GM18507 (cell line): ENCODE data around the gene CYTH3.
A peak's percentile ranks its signal among the peaks of the same experiment; 100 is the strongest.
"Not testable (repeated sequence)": the region's sequence is repeated elsewhere in the genome, so short reads cannot be mapped to it uniquely, and the experiment has no call there.

Source experiments
- DNase-seq: peaks from one replicate; pipeline ENCODE4 v3.0.0; 2011; ENCODE audit warnings: low read depth; ENCODE audit not compliant: insufficient read length; ENCODE audit errors: extremely low spot score
- FAIRE-seq: peaks from 2 replicates; lab custom pipeline; 2011; peaks lifted over from hg19 to GRCh38; lab: Jason Lieb, UNC

The CYTH3 gene

GRCh38 chr7:6161463-6162330 lies 110.7 kb downstream of the CYTH3 start:
- peak; percentile 54 for FAIRE-seq
- DNase-seq = no peak

GRCh38 chr7:6160191-6160623 lies 112.2 kb downstream of the CYTH3 start:
- FAIRE-seq (no peak), DNase-seq (no peak)

- FAIRE-seq = no peak
Observed at GRCh38 chr7:6159524-6160031, 112.8 kb downstream of the CYTH3 start.

GRCh38 chr7:6159097-6159483 lies 113.3 kb downstream of the CYTH3 start:
- FAIRE-seq = no peak
- DNase-seq = no peak

More at GRCh38 chr7:6159524-6160031, 112.8 kb downstream of the CYTH3 start:
- DNase-seq = no peak

GRCh38 chr7:6158424-6159096 lies 113.9 kb downstream of the CYTH3 start:
- no peak for DNase-seq
- FAIRE-seq = no peak

GRCh38 chr7:6157685-6158423 lies 114.6 kb downstream of the CYTH3 start:
- FAIRE-seq (no peak), DNase-seq (no peak)

GRCh38 chr7:6156734-6157133 lies 115.7 kb downstream of the CYTH3 start:
- no peak for DNase-seq
- FAIRE-seq = no peak

GRCh38 chr7:6155596-6155995 lies 116.8 kb downstream of the CYTH3 start:
- no peak for FAIRE-seq
- DNase-seq = no peak

GRCh38 chr7:6154542-6155404 lies 117.7 kb downstream of the CYTH3 start:
- DNase-seq (no peak), FAIRE-seq (no peak)

GRCh38 chr7:6153646-6154541 lies 118.5 kb downstream of the CYTH3 start:
- FAIRE-seq (no peak), DNase-seq (no peak)

- DNase-seq (no peak), FAIRE-seq (no peak)
Observed at GRCh38 chr7:6151994-6152735, 120.3 kb downstream of the CYTH3 start.

- not testable (repeated sequence) for FAIRE-seq, DNase-seq
Observed at GRCh38 chr7:6151527-6151926, 120.9 kb downstream of the CYTH3 start.

- DNase-seq (no peak), FAIRE-seq (no peak)
Observed at GRCh38 chr7:6149996-6150395, 122.4 kb downstream of the CYTH3 start.

GRCh38 chr7:6148724-6149360 lies 123.6 kb downstream of the CYTH3 start:
- DNase-seq = no peak
- no peak for FAIRE-seq

- DNase-seq (no peak), FAIRE-seq (no peak)
Observed at GRCh38 chr7:6147627-6148026, 124.8 kb downstream of the CYTH3 start.

GRCh38 chr7:6146666-6147065 lies 125.8 kb downstream of the CYTH3 start:
- DNase-seq (no peak), FAIRE-seq (no peak)

- no peak for DNase-seq
- FAIRE-seq = no peak
Observed at GRCh38 chr7:6143997-6144396, 128.4 kb downstream of the CYTH3 start.
